Endometrium (tissue), 2 donors: Measurements from ENCODE around the gene PCMTD2.

Experiments
- FAIRE-seq: peaks from 2 replicates; lab custom pipeline; 2012; peaks lifted over from hg19 to GRCh38; lab: Jason Lieb, UNC
- donor health status: control.
- donor health status: control.

The PCMTD2 gene

DNA sequence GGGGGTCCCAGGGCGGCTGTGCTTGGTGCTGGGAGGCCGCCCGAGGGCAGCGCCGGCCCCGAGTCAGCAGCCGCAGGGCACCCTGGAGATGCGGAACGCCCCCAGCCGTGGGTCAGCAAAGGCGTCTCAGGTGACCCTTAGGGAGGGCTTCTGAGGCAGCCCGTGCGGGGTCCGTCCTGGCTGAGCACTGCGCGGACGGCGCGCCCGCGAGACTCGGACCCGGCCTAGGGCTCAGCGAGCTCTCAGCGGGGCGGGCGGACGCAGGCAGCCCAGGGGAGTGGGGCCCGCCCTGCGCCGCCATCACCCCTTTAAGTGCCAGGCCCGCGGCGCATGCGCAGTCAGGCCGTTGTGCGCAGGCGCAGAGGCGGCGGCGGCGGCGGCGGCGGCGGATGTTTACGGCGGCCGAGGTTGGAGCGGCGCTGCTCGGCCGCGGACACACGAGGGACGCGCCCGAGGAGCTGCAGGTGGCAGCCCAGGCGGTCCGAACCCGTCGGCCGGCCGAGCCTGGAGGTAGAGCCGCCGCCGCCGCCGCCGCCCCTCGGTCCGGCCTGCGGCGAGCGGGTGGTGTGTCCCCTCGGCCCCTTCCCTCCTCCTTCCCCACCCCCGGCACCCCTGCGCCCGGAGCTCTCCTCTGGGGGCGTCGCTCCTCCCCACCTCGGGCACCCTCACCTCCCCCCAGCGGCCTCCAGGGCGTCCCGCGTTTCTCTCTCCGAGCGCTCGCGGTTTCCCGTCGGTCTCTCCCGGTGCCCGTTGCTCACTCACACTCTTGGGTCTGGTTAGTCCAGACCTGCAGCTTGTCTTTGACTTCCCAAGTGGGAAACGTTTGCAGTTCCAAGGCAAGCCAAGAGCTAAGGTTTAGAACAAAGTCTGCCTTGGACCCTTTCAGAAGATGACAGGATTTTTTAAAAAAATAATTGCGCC lies at the start of gene PCMTD2:
Gene PCMTD2, plus strand, starts transcription at position 388 of the 921 bp plus-strand sequence. CDS start 4,218 bp downstream, outside the sequence.
- no peak for FAIRE-seq

DNA sequence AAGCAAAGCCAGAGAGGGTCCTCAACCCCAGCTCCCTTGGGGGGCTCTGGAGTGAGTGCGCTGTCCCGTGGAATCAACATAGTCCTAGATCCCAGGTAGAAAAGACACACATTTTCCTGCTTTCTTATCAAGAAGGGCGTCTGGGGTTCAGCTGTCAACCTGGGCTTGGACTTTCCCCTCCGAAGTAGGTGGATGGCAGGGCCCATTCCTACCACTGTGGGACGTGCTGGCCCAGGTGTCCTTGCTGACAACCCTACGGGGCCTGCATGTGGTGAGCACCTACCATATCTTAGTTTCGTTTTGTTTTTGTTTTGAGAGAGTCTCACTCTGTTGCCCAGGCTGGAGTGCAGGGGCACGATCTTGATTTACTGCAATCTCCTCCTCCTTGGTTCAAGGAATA lies 48.9 kb upstream of the PCMTD2 start:
- no peak for FAIRE-seq

GRCh38 chr20:64207641-64208590 lies 47.6 kb upstream of the PCMTD2 start:
- FAIRE-seq = no peak

DNA sequence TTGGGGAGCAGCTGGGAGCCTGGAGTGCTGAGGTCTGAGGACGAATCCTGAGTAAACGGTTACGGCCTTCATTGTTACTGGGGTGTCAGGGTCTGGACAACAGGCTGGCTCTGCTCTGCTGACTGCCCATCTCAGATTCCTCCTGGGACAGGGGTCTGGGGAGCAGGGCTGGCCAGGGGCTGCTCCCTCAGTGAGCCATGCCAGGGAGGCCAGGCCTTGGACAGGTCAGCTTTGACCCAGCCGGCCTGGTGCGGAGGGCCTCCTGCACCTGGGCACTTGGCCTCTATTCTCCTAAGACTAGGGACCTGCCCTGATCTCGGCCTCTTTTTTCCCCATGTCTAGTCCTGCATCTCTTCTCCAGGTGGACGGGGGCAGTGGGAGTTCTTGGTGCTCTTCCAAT lies 46.4 kb upstream of the PCMTD2 start:
- no peak for FAIRE-seq

GRCh38 chr20:64210656-64211369 lies 44.7 kb upstream of the PCMTD2 start:
- FAIRE-seq = no peak

DNA sequence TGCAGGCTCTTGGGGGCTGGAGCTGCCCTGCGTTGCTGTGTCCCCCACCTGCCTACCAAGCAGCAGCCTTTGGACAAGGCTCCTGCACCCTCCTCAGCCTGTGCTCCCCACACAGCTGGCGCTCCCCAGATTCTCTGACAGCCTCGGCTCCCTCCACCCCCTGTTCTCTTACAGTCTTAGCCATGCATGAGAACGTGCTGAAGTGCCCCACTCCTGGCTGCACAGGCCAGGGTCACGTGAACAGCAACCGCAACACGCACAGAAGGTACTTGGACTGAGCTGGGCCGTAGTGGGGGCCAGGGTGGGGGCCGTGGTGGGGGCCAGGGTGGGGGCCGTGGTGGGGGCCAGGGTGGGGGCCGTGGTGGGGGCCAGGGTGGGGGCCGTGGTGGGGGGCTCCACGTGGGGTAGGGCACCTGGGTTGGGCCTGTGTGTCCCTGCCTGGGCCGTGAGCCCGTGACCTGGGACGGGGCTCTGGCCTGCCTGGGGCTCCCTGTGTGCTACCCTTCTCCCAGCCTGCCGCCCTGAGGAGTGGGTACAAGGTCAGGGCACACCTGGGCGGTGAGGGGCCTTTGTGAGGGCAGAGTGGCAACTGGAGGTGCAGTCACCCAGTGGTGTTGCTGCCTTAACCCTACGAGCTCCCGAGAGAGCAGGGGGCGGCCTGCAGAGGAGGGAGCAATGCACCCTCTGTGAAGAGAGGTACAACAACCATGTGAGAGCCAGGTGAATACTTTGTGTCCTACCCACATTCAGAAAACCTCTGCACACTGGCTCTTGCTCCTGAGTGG lies 43.5 kb upstream of the PCMTD2 start:
- FAIRE-seq = no peak

DNA sequence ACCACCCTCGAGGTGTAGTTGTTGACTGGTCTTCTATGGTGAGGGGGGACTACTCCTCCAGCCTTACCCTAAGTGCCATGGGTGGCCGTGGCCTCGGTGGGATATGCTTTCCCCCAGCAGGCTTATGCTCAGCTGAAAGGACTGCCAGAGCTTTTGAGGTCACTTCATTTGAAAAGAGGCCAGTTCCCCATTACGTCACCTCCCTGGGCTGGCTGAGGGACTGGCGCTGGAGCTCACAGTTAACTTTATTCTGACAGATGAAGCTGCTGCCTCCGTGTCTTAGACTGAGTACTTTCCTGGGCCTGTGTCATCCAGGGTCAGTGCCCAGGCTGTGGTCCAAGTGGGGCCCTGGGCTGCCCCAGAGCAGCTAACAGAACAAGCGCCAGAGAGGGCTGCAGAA lies 42.8 kb upstream of the PCMTD2 start:
- FAIRE-seq = no peak

GRCh38 chr20:64214113-64214512 lies 41.4 kb upstream of the PCMTD2 start:
- FAIRE-seq = no peak

GRCh38 chr20:64214952-64215351 lies 40.6 kb upstream of the PCMTD2 start:
- FAIRE-seq = no peak

- FAIRE-seq = no peak
Observed at GRCh38 chr20:64216036-64216435, 39.5 kb upstream of the PCMTD2 start.

- FAIRE-seq = no peak
Observed at GRCh38 chr20:64216910-64217309, 38.6 kb upstream of the PCMTD2 start.

DNA sequence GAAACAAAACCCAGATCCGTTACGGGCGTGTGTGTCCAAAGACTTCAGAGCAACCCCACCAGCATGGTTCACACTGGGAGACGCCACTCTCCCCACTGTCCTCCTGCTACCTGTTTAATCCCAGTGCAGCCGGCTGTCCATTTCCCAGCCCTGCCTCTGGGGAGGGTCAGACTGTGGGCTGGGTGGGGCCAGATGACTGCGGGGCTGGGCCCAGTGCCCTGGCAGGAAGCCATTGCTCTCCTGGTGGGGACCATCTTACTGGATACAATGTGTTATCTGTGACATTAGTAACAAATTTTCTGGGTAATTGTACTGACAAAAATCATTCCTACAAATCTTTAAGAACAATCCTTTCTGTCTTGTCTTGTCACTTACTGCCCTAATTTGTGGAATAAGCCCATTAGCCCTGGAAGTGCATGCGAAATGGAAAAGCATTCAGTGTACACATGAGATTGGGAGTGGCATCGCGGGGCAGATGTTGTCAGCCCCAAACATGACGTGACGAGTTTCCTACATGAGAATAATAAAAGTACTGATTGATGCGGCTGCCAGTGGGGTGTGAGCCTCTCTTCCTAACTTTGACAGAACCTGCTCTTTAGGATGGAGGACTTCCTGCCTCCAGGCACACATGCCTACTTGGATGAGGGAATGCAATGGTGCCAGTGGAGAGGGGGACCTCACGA lies 37.9 kb upstream of the PCMTD2 start:
- no peak for FAIRE-seq

- no peak for FAIRE-seq
Observed at GRCh38 chr20:64219202-64219601, 36.3 kb upstream of the PCMTD2 start.

DNA sequence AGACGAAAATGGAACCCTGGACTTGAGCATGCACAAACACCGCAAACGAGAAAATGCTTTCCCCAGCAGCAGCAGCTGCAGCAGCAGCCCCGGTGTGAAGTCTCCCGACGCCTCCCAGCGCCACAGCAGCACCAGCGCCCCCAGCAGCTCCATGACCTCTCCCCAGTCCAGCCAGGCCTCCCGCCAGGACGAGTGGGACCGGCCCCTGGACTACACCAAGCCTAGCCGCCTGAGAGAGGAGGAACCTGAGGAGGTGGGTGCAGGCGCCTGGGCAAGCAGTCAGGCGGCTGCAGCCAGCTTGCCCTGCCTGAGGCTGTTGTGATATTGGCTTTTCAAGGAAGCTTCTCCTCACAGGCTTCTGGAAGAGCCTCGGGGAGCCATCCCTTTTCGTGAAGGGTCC lies 35.8 kb upstream of the PCMTD2 start:
- FAIRE-seq = no peak

DNA sequence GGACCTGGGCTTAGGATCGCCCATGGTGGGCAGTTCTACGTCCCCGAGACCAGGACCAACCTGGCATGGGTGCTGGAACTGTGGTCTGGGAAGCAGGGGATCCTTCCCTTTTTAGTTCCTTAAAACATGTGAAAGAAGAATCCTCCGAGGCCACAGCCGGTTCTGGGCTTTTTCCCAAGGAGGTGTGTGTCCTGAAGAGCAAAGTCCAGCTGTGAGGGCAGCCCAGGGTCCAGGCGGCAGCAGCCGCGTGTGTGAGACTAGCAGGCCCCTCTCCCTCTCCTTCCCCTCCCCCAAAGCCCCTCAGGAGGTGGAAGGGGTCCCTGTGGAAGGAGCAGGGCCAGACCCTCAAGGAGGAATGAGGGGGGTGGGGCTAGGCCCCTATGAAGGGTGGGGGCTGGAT lies 35.1 kb upstream of the PCMTD2 start:
- no peak for FAIRE-seq

- FAIRE-seq = no peak
Observed at GRCh38 chr20:64220891-64221527, 34.5 kb upstream of the PCMTD2 start.

GRCh38 chr20:64222291-64222735 lies 33.2 kb upstream of the PCMTD2 start:
- no peak for FAIRE-seq

DNA sequence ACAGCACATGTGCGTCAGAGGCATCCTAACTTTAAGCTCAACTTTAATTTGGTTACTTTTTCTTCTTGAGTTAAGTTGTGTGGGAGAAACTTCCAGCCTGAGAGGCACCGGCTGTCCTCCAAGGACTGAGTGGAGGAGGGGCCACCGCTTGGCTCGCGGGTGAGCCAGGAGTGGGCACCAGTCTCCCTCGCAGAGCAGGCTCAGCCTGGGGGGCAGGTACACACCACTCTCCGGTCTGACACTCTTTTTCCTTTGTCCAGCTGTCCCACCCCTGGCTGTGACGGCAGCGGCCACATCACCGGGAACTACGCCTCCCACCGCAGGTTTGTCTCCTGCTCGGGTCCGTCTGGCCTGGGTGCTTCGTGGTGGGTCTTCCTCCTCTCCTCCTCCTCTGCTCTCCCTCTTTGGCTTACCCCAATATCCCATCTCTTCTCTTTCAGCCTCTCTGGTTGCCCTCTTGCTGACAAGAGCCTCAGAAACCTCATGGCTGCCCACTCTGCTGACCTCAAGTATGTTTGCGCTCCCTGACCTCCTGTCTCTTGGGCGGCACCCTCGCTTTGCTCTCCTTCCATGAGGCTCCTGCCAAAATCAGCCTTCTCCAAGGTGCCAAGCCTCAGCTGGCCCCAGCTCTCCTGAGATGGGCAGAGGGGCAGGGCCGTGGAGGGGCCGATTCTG lies 32.6 kb upstream of the PCMTD2 start:
- no peak for FAIRE-seq

- no peak for FAIRE-seq
Observed at GRCh38 chr20:64223526-64224067, 32.0 kb upstream of the PCMTD2 start.
